Mucosa of rectum (tissue), 2 donors: ENCODE results near the gene LCN2.
A peak's percentile ranks its signal among the peaks of the same experiment; 100 is the strongest.
"Not testable (repeated sequence)": the region's sequence is repeated elsewhere in the genome, so short reads cannot be mapped to it uniquely, and the experiment has no call there.

ENCODE experiments used
- H3K27ac ChIP-seq, 2 donors: one replicate each; pipeline ENCODE4 v1.7.0; 2013; ENCODE audit warnings: inconsistent platforms in 2 of 2, low read depth in 2 of 2, low read length in 2 of 2
- H3K27me3 ChIP-seq, 2 donors: one replicate each; pipeline ENCODE4 v1.7.0; 2013; ENCODE audit warnings: low read length in 2 of 2; ENCODE audit not compliant: control insufficient read depth in 2 of 2, insufficient read depth in 2 of 2
- H3K36me3 ChIP-seq, 2 donors: one replicate each; pipeline ENCODE4 v1.7.0; 2013; ENCODE audit warnings: low read length in 2 of 2; ENCODE audit not compliant: control insufficient read depth in 2 of 2, insufficient read depth in 2 of 2
- H3K4me1 ChIP-seq, 2 donors: one replicate each; pipeline ENCODE4 v1.7.0; 2013; ENCODE audit warnings: low read length in 2 of 2, mild to moderate bottlenecking in 1 of 2; ENCODE audit not compliant: control insufficient read depth in 2 of 2, insufficient read depth in 2 of 2
- H3K4me3 ChIP-seq, 2 donors: one replicate each; pipeline ENCODE4 v1.7.0; 2013; ENCODE audit warnings: low read length in 2 of 2
- H3K9ac ChIP-seq, 2 donors: one replicate each; pipeline ENCODE4 v1.7.0; 2013; ENCODE audit warnings: low read length in 2 of 2, low read depth in 1 of 2, mild to moderate bottlenecking in 1 of 2
- H3K9me3 ChIP-seq, 2 donors: one replicate each; pipeline ENCODE4 v1.7.0; 2013; ENCODE audit warnings: low read length in 2 of 2; ENCODE audit not compliant: control insufficient read depth in 2 of 2
- donor health status: healthy.
- donor health status: Normal muscosa, but diverticular disease.

Gene LCN2

GRCh38 chr9:128105538-128106175, 43.6 kb upstream of the LCN2 start:
- Histone ChIP-seq H3K4me3 (no peak overlapping the region), H3K36me3 (peaks cover 63 to 66% of the 10 kb centered on the region in 2 donors), H3K27ac (peak overlapping the region in 1 of 2 donors; percentile 3), H3K9me3 (no peaks in the 10 kb centered on the region), H3K9ac (peak overlapping the region in 1 of 2 donors; percentile 9), H3K4me1 (peaks cover 27 to 36% of the 10 kb centered on the region in 2 donors), H3K27me3 (no peaks in the 10 kb centered on the region)

DNA sequence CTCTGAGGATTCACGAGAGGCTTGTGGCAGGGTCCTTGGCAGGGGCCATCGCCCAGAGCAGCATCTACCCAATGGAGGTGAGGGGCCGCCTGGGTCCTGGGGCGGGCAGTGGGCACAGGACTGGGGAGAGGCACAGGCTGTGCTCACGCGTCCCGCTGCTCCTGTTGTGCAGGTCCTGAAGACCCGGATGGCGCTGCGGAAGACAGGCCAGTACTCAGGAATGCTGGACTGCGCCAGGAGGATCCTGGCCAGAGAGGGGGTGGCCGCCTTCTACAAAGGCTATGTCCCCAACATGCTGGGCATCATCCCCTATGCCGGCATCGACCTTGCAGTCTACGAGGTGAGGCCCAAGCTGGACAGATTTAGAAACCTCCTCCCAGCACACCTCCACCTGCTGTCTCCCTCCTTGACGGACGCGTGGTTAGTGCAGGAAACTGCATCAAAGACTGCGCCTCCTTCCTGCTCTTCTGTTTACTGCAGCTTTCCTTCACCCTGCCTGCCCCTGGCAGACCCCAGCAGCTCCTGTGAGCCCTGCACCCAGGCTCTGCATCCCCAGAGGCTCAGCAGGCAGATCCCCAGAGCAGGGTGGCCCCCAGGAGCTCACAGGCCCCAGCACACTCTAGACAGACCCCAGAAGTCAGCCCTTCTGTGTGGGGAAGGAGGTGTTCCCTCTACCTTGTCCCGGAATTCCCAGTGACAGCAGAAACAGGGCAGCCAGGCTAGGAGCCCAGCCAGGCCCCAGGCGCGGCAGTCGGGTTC, 42.9 kb upstream of the LCN2 start:
- Histone ChIP-seq H3K36me3 (peaks cover 56 to 64% of the 10 kb centered on the region in 2 donors), H3K27ac (no peak overlapping the region), H3K4me3 (no peak overlapping the region), H3K9me3 (no peaks in the 10 kb centered on the region), H3K27me3 (no peaks in the 10 kb centered on the region), H3K4me1 (peaks cover 27 to 41% of the 10 kb centered on the region in 2 donors), H3K9ac (peak overlapping the region in 1 of 2 donors; percentile 9)

- Histone ChIP-seq H3K27me3 (no peaks in the 10 kb centered on the region), H3K4me1 (peaks cover 27 to 46% of the 10 kb centered on the region in 2 donors), H3K9ac (no peak overlapping the region), H3K9me3 (no peaks in the 10 kb centered on the region), H3K4me3 (no peak overlapping the region), H3K36me3 (peaks cover 52 to 59% of the 10 kb centered on the region in 2 donors), H3K27ac (no peak overlapping the region)
Measured at GRCh38 chr9:128106940-128107467, 42.2 kb upstream of the LCN2 start.

GRCh38 chr9:128107468-128108268, 41.6 kb upstream of the LCN2 start:
- Histone ChIP-seq H3K9ac (no peak overlapping the region), H3K36me3 (peaks cover 46 to 52% of the 10 kb centered on the region in 2 donors), H3K27ac (no peak overlapping the region), H3K4me3 (no peak overlapping the region), H3K4me1 (peaks cover 27 to 46% of the 10 kb centered on the region in 2 donors), H3K27me3 (no peaks in the 10 kb centered on the region), H3K9me3 (no peaks in the 10 kb centered on the region)

GRCh38 chr9:128108269-128109049, 40.8 kb upstream of the LCN2 start:
- peaks cover 26 to 47% of the 10 kb centered on the region in 2 donors for H3K4me1 ChIP-seq
- H3K9me3 ChIP-seq: no peaks in the 10 kb centered on the region
- no peaks in the 10 kb centered on the region for H3K27me3 ChIP-seq
- H3K27ac ChIP-seq: peak overlapping the region; percentile 79 to 92
- peak overlapping the region in 1 of 2 donors; percentile 70 for H3K9ac ChIP-seq
- H3K36me3 ChIP-seq: peaks cover 40 to 45% of the 10 kb centered on the region in 2 donors
- no peak overlapping the region for H3K4me3 ChIP-seq

DNA sequence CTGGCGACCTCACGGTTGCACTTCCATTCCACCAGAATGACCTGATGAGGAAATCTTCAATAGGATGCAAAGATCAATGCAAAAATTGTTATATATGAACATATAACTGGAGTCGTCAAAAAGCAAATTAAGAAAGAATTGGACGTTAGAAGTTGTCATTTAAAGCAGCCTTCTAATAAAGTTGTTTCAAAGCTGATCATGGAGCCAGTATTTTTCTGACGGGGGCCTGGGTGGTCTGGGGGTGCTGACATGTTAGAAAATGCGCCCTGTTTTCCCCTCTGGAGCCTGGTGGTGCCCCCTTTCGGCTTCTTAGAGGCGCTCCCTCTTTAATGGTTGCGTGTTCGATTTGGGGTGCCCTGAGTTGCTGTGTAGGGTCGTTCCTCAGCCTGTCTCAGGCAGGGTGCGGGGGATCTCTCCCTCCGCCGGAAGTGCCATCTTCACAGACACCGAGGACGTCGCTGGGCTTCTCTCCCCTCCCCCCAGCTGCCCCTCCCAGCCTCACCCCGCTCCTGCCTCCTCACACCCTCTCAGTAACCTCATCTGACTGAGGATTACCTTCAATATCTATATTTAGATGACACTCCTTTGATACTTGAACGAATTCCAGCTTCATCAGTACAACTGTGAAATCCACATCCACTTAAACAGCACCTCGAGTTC, 40.1 kb upstream of the LCN2 start:
- H3K36me3 ChIP-seq: peaks cover 35 to 40% of the 10 kb centered on the region in 2 donors
- peak overlapping the region; percentile 38 to 70 for H3K9ac ChIP-seq
- no peaks in the 10 kb centered on the region for H3K27me3 ChIP-seq
- peak overlapping the region; percentile 79 to 92 for H3K27ac ChIP-seq
- peak overlapping the region; percentile 38 to 60 for H3K4me3 ChIP-seq
- H3K4me1 ChIP-seq: peaks cover 19 to 44% of the 10 kb centered on the region in 2 donors
- H3K9me3 ChIP-seq: no peaks in the 10 kb centered on the region

DNA sequence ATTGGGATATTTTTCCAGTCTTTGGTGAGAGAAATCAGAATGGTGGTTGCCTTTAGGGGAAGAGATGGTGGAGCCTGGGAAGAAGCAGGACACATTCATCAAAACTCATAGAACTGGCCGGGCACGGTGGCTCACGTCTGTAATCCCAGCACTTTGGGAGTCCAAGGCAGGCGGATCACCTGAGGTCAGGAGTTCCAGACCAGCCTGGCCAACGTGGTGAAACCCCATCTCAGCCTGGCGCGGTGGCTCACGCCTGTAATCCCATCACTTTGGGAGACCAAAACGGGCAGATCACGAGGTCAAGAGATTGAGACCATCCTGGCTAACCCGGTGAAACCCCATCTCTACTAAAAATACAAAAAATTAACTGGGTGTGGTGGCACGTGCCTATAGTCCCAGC, 37.5 kb upstream of the LCN2 start:
- Histone ChIP-seq H3K36me3 (peaks cover 21 to 26% of the 10 kb centered on the region in 2 donors), H3K4me1 (peaks cover 28 to 64% of the 10 kb centered on the region in 2 donors), H3K4me3 (peak overlapping the region; percentile 26 to 50), H3K9ac (peak overlapping the region in 1 of 2 donors; percentile 56), H3K27ac (peak overlapping the region in 1 of 2 donors; percentile 92)
- H3K9me3 ChIP-seq, H3K27me3 ChIP-seq: not testable (repeated sequence)

GRCh38 chr9:128113526-128114325, 35.5 kb upstream of the LCN2 start:
- peak overlapping the region; percentile 94 to 96 for H3K9ac ChIP-seq
- peak overlapping the region; percentile 98 for H3K27ac ChIP-seq
- H3K4me1 ChIP-seq: peaks cover 37 to 68% of the 10 kb centered on the region in 2 donors
- no peaks in the 10 kb centered on the region for H3K27me3 ChIP-seq
- peaks cover 2 to 12% of the 10 kb centered on the region in 2 donors for H3K36me3 ChIP-seq
- no peaks in the 10 kb centered on the region for H3K9me3 ChIP-seq
- H3K4me3 ChIP-seq: peak overlapping the region; percentile 75 to 84
